Astrocyte (in vitro differentiated cells and primary cell): ENCODE measurements around the gene KIF18B. TPM values are rescaled to one million over a fixed set of nuclear protein-coding genes. Genes with fewer than 3 reads are reported as not detected.

Source experiments
- DNase-seq: peaks from one replicate; pipeline ENCODE4 v3.0.0-alpha.2; 2010; ENCODE audit warnings: low read depth
- FAIRE-seq: peaks from 2 replicates; lab custom pipeline; 2011; peaks lifted over from hg19 to GRCh38; lab: Jason Lieb, UNC
- H2AFZ ChIP-seq: 2 replicates; pipeline ENCODE4 v1.6.0; 2012; ENCODE audit warnings: low read depth, low read length, inconsistent platforms
- H3K27ac ChIP-seq: 2 replicates; pipeline ENCODE4 v1.5.1; 2011; ENCODE audit warnings: low read depth, low read length, inconsistent platforms
- H3K27me3 ChIP-seq: 2 replicates; pipeline ENCODE4 v1.6.0; 2011; ENCODE audit warnings: low read length, inconsistent platforms; ENCODE audit not compliant: insufficient read depth
- H3K36me3 ChIP-seq: 2 replicates; pipeline ENCODE4 v1.5.1; 2011; ENCODE audit warnings: low read length, inconsistent platforms; ENCODE audit not compliant: insufficient read depth
- H3K4me1 ChIP-seq: 2 replicates; pipeline ENCODE4 v1.5.1; 2011; ENCODE audit warnings: low read length, inconsistent platforms; ENCODE audit not compliant: insufficient read depth
- H3K4me2 ChIP-seq: 2 replicates; pipeline ENCODE4 v1.6.0; 2012; ENCODE audit warnings: low read length, inconsistent platforms
- H3K4me3 ChIP-seq: 2 replicates; pipeline ENCODE4 v1.5.1; 2011; ENCODE audit warnings: low read depth, mild to moderate bottlenecking, low read length, inconsistent platforms; ENCODE audit not compliant: insufficient read depth
- H3K79me2 ChIP-seq: 2 replicates; pipeline ENCODE4 v1.6.0; 2012; ENCODE audit warnings: mild to moderate bottlenecking, low read length, inconsistent platforms; ENCODE audit not compliant: insufficient read depth
- H3K9ac ChIP-seq: 2 replicates; pipeline ENCODE4 v1.6.0; 2012; ENCODE audit warnings: mild to moderate bottlenecking, low read length, inconsistent platforms
- H3K9me3 ChIP-seq: 2 replicates; pipeline ENCODE4 v1.5.1; 2012; ENCODE audit warnings: low read depth, mild to moderate bottlenecking, low read length, inconsistent platforms; ENCODE audit not compliant: insufficient read depth
- H4K20me1 ChIP-seq: 2 replicates; pipeline ENCODE4 v1.6.0; 2012; ENCODE audit warnings: low read length, inconsistent platforms; ENCODE audit not compliant: insufficient read depth
- H3K27ac Mint-ChIP-seq: one replicate; pipeline ENCODE4 v1.8.0; 2021; ENCODE audit warnings: mild to moderate bottlenecking, mixed read lengths; ENCODE audit not compliant: unreplicated experiment
- H3K27me3 Mint-ChIP-seq: one replicate; pipeline ENCODE4 v1.8.0; 2021; ENCODE audit warnings: low read depth, mixed read lengths; ENCODE audit not compliant: unreplicated experiment
- H3K36me3 Mint-ChIP-seq: one replicate; pipeline ENCODE4 v1.8.0; 2021; ENCODE audit warnings: low read depth, mixed read lengths; ENCODE audit not compliant: unreplicated experiment
- H3K4me1 Mint-ChIP-seq: one replicate; pipeline ENCODE4 v1.8.0; 2021; ENCODE audit warnings: low read depth, mixed read lengths; ENCODE audit not compliant: unreplicated experiment
- H3K4me3 Mint-ChIP-seq: one replicate; pipeline ENCODE4 v1.8.0; 2021; ENCODE audit warnings: mild to moderate bottlenecking, moderate library complexity, mixed read lengths; ENCODE audit not compliant: unreplicated experiment
- H3K9me3 Mint-ChIP-seq: one replicate; pipeline ENCODE4 v1.8.0; 2021; ENCODE audit warnings: mild to moderate bottlenecking, mixed read lengths; ENCODE audit not compliant: unreplicated experiment
- EZH2 ChIP-seq: IDR thresholded peaks from 2 replicates; pipeline ENCODE4 v1.6.1; 2012; ENCODE audit warnings: mild to moderate bottlenecking, low read length, inconsistent platforms; ENCODE audit not compliant: insufficient read depth
- total RNA-seq: library from RNA; stranded (reverse); gene quantifications from 2 replicates; pipeline ENCODE4 v1.2.1, GENCODE V29; 2021
- TF ChIP-seq, protein P1 (sequence below): IDR thresholded peaks from 2 replicates; pipeline ENCODE4 v1.5.1; 2011; ENCODE audit warnings: low read depth, mild to moderate bottlenecking, inconsistent platforms, low read length, moderate library complexity; ENCODE audit not compliant: insufficient read depth

The KIF18B gene
- total RNA-seq, 1 donor from 2014 or later: 1.8 TPM

GRCh38 chr17:44884941-44885340 is 62.6 kb downstream of the KIF18B start:
- DNase-seq: peak; percentile 49
- Histone ChIP-seq H4K20me1 (peaks cover 40% of the 10 kb centered on the region), H3K4me3 (no peak overlapping the region), H3K27me3 (no peaks in the 10 kb centered on the region), H3K27ac (no peak overlapping the region), H2AFZ (no peak overlapping the region), H3K4me1 (peaks cover 5% of the 10 kb centered on the region), H3K79me2 (peaks cover 36% of the 10 kb centered on the region), H3K9me3 (no peaks in the 10 kb centered on the region), H3K9ac (no peak overlapping the region), H3K4me2 (no peak overlapping the region), H3K36me3 (peaks cover 39% of the 10 kb centered on the region)
- Mint-ChIP-seq H3K36me3 (peaks cover 21% of the 10 kb centered on the region), H3K27ac (peak overlapping the region; percentile 63), H3K27me3 (no peaks in the 10 kb centered on the region), H3K4me3 (no peak overlapping the region), H3K9me3 (no peaks in the 10 kb centered on the region), H3K4me1 (peaks cover 2% of the 10 kb centered on the region)
- no peak for TF ChIP-seq EZH2
- FAIRE-seq: no peak

GRCh38 chr17:44881145-44881544 is 66.4 kb downstream of the KIF18B start:
- H3K36me3 ChIP-seq: peaks cover 50% of the 10 kb centered on the region
- no peak for FAIRE-seq

DNA sequence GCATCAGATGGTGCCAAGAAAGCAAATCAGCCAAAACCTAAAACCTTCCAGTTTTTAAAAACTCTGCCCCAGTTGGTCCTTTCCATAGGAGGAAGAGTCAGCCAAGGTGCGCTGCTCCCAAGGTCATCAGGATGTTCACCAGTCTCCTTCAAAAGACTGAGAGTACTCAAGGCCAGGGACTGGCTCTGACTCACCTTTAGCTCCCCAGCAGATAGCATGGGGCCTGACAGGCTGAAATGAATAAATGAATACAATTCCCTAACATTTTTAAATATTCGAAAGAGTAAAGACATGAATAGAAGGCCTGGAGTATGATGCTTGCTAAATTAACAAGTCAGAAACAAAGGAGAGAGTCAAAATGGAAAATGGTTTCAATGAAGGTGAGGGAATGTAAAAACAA is 67.5 kb downstream of the KIF18B start:
- no peaks in the 10 kb centered on the region for H3K27me3 Mint-ChIP-seq
- Histone ChIP-seq H3K36me3 (peaks cover 57% of the 10 kb centered on the region), H3K79me2 (no peaks in the 10 kb centered on the region), H3K4me1 (no peaks in the 10 kb centered on the region), H4K20me1 (peaks cover 27% of the 10 kb centered on the region), H2AFZ (no peak overlapping the region), H3K9ac (no peak overlapping the region), H3K27ac (no peak overlapping the region), H3K9me3 (no peaks in the 10 kb centered on the region), H3K4me2 (no peak overlapping the region), H3K4me3 (no peak overlapping the region), H3K27me3 (no peaks in the 10 kb centered on the region)
- TF ChIP-seq, protein P1, sequence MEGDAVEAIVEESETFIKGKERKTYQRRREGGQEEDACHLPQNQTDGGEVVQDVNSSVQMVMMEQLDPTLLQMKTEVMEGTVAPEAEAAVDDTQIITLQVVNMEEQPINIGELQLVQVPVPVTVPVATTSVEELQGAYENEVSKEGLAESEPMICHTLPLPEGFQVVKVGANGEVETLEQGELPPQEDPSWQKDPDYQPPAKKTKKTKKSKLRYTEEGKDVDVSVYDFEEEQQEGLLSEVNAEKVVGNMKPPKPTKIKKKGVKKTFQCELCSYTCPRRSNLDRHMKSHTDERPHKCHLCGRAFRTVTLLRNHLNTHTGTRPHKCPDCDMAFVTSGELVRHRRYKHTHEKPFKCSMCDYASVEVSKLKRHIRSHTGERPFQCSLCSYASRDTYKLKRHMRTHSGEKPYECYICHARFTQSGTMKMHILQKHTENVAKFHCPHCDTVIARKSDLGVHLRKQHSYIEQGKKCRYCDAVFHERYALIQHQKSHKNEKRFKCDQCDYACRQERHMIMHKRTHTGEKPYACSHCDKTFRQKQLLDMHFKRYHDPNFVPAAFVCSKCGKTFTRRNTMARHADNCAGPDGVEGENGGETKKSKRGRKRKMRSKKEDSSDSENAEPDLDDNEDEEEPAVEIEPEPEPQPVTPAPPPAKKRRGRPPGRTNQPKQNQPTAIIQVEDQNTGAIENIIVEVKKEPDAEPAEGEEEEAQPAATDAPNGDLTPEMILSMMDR: no peak
- FAIRE-seq (no peak), DNase-seq (no peak)
- no peak overlapping the region for H3K27ac Mint-ChIP-seq
- no peak overlapping the region for H3K4me3 Mint-ChIP-seq
- no peaks in the 10 kb centered on the region for H3K9me3 Mint-ChIP-seq
- H3K4me1 Mint-ChIP-seq: peaks cover 2% of the 10 kb centered on the region
- peaks cover 26% of the 10 kb centered on the region for H3K36me3 Mint-ChIP-seq

More at GRCh38 chr17:44881145-44881544, 66.4 kb downstream of the KIF18B start:
- DNase-seq: no peak
- Histone ChIP-seq H3K4me1 (no peaks in the 10 kb centered on the region), H3K27ac (no peak overlapping the region), H3K4me3 (no peak overlapping the region), H2AFZ (no peak overlapping the region), H3K4me2 (no peak overlapping the region), H3K9me3 (no peaks in the 10 kb centered on the region), H3K79me2 (no peaks in the 10 kb centered on the region), H4K20me1 (peaks cover 22% of the 10 kb centered on the region), H3K27me3 (no peaks in the 10 kb centered on the region), H3K9ac (no peak overlapping the region)
- no peak overlapping the region for H3K4me3 Mint-ChIP-seq
- no peak overlapping the region for H3K27ac Mint-ChIP-seq
- peaks cover 2% of the 10 kb centered on the region for H3K4me1 Mint-ChIP-seq
- H3K36me3 Mint-ChIP-seq: peaks cover 23% of the 10 kb centered on the region
- TF ChIP-seq EZH2: no peak
- TF ChIP-seq, protein P1: no peak
- no peaks in the 10 kb centered on the region for H3K27me3 Mint-ChIP-seq
- H3K9me3 Mint-ChIP-seq: no peaks in the 10 kb centered on the region
